Cerebellar cortex (tissue), 1 donor: Measurements from ENCODE around the gene SPATA7.
A peak's percentile ranks its signal among the peaks of the same experiment; 100 is the strongest.

Source experiments
- DNase-seq: peaks from one replicate; pipeline ENCODE4 v3.0.0-alpha.2; 2015; ENCODE audit warnings: low spot score

SPATA7 gene

DNA sequence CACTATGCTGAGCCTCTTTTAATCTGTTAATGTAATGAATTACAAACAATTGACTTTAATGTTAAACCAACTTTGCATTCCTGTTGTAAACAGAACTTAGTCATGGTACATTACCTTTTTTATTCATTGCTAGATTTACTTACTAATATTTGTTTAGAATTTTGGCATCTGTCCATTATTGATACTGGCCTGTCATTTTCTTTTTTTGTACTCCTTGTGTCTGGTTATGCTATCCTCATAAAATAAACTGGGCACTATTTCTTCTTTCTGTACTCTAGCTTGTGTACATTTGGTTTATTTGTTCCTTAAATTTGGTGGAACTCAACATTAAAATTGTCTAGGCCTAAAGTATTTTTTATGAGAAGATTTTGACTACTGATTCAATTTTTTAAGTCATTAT, 32.1 kb downstream of the SPATA7 start:
- DNase-seq: no peak

DNA sequence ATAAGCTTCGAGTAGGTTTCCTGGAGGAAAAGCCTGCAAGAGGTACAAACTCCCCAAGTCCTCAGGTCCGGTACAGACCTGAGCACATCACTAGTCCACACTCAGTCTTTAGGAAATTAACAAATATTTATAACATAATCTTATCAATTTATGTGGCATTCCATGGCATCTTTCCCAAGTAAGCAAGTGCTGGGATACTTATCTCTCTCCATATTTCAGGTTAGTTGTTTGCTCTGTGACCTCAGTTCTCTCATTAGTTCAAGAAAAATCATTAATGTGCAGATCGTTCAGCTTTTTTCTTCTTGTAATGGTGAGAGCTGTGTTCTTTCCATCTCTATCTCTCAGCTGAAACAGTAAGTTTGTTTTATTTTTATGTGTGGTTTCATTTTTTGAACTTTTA, 34.7 kb downstream of the SPATA7 start:
- DNase-seq: no peak

DNA sequence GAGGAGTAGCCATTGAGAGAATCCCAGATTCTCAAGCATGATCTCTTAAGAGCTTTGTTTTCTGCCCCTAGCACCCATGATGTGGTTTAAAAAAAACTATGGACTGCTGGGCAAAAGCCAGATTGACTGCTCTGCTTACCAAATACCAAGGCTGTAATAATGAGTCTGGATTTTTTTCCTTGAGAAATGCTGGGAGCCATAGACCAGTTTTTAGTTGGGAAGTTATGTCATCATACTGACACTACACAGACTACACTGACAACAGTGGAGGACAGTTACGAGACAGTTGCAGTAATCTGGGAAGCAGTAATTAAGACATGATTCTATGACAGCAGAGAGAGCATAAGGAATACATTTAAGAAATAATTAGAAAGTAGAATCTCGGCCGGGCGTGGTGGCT, 35.8 kb downstream of the SPATA7 start:
- DNase-seq: no peak

DNA sequence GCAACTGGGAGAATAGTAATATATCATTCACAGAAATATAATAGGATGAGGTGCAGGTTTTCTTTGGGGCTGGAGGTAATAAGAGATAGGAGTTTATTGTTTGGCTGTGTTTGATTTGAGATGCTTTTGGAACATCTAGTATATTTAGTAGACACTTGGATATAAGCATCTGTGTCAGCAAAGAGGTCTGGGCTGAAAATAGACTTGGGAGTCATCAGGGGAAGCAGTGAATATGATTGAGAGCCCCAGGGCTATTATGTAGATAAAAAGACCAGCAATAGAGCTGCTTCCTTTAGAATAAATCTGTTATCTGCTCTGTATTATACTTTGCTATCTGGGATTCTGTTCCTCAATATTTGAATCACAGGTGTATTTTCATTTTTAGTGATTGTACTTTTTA, 36.6 kb downstream of the SPATA7 start:
- DNase-seq: no peak

DNA sequence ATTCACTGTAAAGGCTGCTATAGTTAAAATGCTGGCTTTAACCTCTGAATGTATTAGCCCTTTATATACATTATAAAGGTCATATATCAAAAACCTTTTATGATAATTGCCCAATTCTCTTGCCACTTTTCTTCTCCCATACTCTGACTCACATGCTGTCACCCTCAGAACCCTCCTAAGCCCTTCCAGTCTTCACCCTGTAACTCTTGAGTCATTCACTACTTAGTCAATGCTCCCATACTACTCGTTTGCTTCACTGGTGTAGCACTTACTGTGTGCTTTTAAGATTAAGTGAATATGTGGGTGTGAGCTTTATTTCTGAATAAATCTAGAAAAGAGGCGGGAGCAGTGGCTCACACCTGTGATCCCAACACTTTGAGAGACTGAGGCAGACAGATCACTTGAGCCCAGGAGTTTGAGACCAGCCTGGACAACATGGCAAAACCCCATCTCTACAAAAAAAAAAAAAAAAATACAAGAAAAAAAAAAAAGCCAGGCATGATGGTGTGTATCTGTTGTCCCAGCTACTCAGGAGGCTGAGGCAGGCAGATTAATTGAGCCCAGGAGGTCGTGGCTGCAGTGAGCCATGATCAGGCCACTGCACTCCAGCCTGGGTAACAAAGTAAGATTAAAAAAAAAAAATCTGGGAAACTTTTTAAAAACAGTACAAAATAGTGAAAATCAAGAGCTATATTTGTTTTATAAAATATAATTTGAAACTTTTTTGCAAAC, 37.6 kb downstream of the SPATA7 start:
- DNase-seq: no peak

DNA sequence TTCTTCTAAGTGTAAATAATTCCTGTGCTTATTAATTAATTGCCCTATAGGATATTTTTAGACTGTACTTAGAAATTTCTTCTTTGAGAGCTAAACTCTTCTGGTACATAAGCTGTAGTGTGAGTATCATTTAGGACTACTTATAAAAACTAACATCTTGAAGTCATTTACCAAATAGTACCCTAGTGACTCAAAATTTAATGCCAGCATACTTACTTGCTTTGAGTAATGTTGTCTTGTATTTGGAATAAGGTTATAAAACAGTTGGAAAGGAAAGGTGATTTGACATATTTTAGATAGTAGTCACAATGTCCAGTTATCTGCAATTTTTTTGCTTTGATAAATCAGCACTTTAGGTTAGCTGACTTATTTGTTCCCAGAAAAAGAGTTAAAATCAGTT, 39.1 kb downstream of the SPATA7 start:
- DNase-seq: no peak

DNA sequence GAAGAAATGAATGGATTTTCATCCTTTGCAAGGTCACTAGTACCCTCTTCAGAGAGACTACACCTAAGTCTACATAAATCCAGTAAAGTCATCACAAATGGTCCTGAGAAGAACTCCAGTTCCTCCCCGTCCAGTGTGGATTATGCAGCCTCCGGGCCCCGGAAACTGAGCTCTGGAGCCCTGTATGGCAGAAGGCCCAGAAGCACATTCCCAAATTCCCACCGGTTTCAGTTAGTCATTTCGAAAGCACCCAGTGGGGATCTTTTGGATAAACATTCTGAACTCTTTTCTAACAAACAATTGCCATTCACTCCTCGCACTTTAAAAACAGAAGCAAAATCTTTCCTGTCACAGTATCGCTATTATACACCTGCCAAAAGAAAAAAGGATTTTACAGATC, 40.8 kb downstream of the SPATA7 start:
- peak; percentile 19 for DNase-seq

DNA sequence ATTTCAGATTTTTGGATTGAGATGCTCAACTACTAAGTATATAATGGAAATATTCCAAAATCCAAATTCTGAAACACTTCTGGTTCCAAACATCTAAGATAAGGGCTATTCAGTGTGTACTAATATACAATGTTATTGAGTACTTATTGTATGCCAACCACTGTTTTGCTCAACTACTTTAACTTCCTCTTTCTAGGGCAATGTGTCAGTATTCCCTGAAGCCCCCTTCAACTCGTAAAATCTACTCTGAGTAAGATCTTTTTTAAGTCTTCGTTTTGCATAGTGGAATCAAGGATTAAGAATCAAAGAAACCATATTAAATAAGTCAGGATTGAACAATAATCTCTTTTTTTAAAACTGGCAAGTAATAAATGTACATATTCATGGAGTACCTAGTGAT, 45.5 kb downstream of the SPATA7 start:
- no peak for DNase-seq

DNA sequence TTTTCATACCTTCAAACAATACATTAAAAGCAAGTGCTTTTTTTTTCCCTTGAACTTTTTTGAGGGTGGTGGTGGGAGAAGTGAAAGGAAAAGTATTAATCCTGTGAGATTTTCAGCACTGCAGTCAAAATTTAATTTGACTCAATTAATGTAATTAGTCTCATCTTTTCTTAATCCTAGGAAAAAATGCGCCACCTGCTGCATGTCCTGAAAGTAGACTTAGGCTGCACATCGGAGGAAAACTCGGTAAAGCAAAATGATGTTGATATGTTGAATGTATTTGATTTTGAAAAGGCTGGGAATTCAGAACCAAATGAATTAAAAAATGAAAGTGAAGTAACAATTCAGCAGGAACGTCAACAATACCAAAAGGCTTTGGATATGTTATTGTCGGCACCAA, 52.2 kb downstream of the SPATA7 start:
- no peak for DNase-seq

DNA sequence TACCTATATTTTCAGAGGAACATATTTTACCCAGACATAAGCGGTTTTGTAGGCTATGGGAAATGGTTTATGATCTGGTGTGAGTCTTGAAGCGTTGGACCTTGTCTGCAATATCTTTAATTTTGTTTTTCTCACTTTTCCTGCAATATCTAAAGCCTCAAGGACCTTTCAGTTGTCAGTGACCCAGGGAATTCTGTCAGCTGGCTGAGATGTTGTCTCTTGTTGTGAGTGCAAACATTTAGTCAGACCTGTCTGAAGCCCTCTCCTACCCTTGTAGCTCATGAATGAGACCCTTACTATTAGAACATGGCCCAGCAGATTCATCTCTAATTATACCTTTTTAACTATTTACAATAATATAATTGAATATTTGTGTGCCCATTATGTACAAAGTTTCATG, 53.6 kb downstream of the SPATA7 start:
- DNase-seq: no peak

DNA sequence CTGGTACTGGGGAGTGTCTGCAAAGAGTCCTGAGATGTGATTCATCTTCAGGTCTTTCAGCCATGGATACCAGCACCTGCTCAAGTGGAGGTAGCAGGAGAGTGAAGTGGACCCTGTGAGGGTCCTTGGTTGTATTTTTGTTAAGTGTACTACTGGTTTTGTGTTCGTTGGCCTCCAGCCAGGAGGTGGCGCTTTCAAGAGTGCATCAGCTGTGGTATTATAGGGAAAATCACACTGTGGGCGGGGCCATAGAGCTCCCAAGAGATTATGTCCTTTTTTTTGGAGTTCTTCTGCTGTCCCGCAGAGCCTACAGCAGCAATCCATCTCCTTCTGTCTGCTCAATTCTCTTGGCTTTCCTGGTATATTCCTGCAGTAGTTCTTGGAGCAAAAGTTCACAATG, 66.8 kb downstream of the SPATA7 start:
- DNase-seq: no peak

DNA sequence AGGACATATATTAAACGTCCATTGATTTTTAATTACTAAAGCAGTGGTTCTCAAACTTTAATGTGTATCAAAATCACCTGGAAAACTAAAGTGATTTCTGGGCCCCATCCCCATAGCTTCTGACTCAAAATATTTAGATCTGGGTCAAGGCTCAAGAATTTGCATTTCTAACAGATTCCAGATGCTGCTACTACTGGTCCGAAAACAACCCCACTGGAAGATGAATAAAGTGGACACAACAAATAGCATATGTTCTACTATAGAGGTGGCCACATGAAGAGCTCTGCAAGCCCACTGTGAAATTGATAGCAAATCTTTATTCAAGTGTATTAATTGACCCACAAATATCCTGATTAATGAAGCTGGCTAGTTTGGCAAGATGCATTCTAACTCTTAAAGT, 69.4 kb downstream of the SPATA7 start:
- no peak for DNase-seq

DNA sequence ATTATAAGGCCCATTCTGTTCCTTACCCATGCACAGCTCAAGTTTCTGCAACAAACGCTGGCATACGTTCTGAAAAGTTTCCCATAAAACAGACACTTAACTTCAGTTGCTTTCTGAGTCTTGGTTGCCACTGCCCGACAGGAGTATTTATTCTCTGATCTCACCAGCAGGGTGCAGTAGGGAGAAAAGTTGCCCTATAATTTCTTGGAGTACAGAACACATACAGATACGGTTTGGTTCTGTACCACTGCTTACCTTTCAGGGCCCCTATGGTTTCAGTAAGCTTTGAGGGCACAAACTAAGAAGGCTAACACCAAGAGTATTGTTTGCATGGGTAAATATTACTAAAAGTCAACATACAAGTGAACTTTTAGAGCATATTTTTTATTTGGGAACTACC, 77.9 kb downstream of the SPATA7 start:
- peak; percentile 25 for DNase-seq

DNA sequence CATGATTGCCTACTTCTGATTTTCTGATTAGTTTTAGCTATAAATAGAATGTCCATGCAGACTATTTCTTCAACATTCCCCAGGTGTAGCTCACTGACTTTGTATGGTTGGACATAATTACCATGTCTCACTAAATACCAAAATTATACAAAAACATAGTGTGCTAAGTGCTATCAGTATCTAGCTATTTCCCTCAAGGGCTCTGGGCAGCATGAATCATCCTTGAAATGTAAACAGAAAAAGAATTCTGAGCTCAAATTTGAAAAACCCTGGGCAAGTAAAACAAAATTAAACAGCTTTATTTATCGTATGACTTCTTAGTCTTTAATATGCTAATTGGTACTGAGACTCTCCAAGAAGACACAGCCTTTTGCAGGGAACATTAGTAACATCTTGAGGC, 82.9 kb downstream of the SPATA7 start:
- no peak for DNase-seq

DNA sequence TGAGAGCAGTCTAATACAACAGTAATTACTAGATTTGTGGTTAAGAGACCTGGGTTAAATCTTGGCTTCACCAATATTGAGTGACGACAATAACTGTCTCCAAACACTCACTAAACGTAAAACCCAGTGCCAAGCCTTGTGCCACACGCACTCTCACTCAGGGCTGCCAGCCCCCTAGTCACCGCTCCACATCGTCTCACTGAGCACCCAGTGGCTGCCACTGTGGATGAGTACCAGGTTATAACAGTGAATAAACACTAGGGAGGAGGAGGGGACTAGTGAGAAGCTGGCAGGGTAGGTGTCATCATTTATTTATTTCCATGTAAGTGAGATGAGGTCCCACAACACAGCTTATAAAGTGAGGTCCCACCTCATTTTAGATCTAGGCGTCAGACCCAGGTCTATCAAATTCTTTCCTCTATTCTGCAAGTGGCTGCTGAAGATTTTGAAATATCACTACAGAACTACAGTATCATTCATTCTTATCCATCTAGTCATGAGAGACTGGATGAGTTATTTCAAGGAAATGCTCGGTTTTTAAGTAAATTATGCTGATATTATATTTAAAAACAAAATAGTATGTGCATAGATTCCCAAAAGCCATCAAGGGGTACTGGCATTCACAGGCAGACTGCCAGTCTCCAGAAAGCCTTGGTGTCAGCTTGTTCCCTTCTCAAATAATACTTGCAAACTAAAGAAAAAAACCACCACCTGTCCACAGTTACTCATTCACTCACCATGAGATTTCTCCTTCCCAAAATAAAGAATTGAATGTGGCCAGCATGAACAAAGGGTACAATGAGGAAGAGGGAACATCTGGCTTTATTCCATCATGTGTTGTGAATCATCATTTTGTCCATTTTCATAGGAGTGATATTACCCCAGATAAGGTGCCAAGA, 85.3 kb downstream of the SPATA7 start:
- no peak for DNase-seq

DNA sequence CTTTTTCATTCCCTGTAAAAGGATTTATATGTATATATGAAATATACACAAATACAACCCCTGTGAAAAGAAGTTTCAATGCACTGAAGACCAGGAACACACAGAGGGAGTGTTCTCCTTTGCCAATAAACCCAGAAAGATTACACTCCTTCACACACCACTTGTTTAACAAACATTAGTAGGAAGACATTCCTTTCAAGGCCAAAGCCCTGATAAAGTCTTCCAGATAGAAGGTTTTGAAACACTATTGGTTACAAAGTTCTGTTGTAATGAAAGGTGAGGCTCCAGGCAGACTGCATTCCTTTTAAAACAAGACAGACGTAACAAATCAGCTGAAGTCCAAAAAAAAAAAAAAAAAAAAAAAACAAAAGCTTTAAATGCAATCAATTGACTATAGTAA, 88.3 kb downstream of the SPATA7 start:
- no peak for DNase-seq

DNA sequence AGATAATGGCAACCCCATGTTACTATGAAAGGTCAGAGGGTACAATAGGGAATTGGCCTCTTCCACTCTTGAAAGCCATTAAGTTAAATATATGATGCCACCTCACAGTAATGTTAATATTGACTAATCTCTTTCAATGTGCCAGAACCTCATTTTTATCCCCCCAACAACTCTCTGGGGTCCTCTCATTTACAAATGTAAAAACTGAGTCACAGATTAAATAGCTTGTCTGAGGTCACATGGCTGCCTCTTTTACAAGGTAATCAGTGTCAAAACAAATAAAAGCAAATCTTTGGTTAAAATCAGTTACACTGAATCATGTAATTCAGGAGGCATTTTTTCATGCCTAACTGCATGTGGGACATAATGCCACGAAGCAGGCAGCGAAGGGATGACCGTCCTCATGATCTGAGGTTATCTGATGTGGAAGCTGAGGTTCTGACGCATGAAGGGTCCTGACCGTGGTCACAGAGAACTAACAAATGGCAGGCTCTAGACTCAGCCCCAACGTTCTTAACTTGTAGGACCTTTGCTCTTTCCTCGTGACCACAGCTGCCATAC, 90.8 kb downstream of the SPATA7 start:
- no peak for DNase-seq

DNA sequence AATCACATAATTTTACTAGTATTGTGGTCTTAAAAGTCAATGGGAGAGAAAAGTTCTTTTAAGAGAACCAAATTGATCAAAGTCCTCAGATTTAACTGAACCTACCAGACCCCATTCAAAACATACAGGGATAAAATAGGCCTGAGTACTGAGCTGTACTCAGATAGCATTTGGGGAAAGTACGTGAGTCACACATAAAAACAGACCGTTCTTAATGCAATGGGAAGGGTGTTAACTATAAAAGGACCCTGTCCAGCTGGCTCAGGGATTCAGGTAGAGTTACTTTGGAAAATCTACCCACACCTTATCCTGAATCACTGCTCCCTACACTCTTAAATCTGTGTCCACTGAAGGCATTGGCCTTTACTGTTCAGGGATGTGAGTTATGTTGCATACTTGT, 91.4 kb downstream of the SPATA7 start:
- no peak for DNase-seq

DNA sequence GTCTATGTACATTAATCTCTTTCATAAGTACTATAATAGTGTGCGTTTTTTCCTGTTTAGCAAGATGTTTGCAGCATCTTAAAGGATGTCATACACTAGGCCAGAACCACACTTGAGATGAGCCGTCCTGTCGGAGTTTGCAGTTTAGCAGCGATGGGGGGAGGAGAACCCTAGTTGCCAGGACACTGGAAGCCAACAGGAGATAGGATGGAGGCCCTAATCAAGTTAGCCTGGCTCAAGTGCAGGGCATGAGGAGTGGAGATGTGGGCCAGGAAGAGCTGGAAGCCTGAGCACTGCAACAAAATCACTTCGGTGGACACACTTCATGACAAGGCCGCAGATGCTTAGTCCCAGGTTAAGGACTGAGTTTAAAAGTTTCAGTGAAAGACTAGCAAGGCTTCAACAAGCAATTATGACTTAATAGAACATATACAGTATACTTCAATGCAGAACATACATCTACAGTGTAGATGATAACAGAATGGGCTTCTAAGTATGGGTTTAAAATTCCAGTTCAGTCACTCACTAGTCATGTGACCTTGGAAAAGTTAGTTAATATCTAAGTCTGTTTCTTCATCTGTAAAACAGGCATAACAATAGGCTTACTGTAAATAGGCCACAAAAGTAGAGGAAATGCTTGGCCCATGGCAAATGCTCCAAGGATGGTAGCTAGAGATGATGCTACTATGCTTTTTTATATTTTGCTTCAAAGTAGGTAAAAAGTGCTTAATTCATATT, 92.2 kb downstream of the SPATA7 start:
- no peak for DNase-seq

DNA sequence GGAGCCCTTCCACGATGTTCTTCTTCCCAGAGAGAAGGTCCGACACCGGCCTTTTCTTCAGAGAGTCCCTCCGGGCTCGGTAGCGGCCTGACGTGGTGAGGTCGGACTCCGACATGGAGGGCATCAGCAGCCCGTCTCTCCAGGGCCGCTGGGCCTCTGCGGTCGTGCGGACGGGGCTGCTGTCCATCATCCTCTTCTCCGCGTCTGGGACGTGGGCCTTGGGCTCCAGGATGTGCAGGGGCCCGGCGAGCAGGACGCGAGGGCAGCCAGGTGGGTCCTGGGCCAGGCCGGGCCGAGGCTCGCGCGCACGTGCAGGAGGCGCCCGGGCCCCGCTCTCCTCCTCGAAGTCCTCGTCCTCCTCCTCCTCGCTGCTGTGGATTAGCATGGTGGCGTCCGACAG, 93.5 kb downstream of the SPATA7 start:
- no peak for DNase-seq

DNA sequence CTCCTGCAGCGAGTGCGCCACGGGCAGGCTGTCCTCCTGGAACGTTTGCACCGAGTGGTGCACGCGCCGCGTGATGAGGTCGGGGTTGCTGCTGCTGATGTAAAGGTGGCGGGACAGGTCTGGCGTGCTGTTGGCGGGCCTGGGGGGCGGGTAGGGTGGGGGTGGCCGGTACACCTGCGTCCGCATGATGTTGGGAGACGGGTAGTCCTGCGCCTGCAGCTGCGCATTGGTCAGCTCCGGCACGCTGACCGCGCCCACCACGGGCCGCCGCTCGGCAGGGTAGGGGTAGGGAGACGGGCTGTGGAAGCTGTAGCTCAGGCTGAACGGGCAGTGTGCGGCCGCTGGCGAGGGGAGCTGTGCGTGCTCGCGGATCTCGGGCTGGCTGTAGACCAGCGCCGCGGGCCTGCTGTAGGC, 94.1 kb downstream of the SPATA7 start:
- DNase-seq: no peak

DNA sequence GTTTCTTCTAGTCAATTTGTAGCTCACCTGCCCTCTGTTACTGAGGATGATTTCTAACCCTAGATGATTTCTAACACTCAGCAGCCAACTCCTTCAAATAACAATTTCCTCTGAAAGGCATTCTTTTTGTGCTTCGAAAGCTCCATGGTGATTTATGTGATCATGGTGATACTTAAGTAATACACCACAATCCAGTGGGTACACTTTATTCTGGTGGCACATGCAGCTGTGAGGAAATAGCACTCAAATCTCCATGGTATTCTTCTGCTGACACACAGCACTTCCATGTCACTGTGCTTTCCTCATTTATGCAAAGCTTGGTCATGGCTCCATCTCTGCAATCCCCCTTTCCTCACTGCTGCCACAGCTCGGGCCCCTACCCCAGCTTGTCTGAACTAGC, 95.6 kb downstream of the SPATA7 start:
- no peak for DNase-seq

DNA sequence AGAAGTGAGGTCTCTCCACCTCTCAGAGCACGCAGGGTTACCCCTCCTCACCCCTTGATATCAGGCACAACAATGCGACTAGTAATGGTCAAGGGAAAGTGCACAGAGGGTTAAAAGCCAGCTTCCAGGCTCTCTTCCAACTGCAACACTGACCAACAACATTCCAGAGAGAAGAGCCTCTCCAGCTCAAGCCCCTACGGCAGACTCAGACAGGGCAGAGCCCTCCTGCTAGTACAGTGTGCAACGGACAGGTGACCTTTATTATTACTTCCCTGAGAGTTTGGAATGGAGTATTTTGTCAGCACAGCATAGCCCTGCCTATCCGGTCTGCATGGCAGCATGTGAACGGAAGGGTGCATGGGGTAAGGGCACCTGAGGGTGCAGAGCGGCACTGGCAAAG, 96.3 kb downstream of the SPATA7 start:
- no peak for DNase-seq
